Activated CD4-positive, CD25-positive, alpha-beta regulatory T cell treated with anti-CD3 and anti-CD28 coated beads, Interleukin-2, amount 50 U/mL, for 24 hours (primary cell): Measurements from ENCODE around the gene LRP6.
"Not testable (repeated sequence)": the region's sequence is repeated elsewhere in the genome, so short reads cannot be mapped to it uniquely, and the experiment has no call there.

Experiments used
- ATAC-seq, 2 donors: fragments of 150-1000 bp; cut with Tn5 transposase; one replicate each; pipeline ENCODE4 v1.10.0; 2021; ENCODE audit warnings: mild to moderate bottlenecking in 1 of 2, moderate library complexity in 1 of 2

LRP6 gene

GRCh38 chr12:12265035-12265434 lies 1.8 kb downstream of the LRP6 start:
- no peak for ATAC-seq

- ATAC-seq: no peak
Observed at GRCh38 chr12:12263909-12264308, 2.9 kb downstream of the LRP6 start.

- not testable (repeated sequence) for ATAC-seq
Observed at GRCh38 chr12:12256291-12256757, 10.5 kb downstream of the LRP6 start.

GRCh38 chr12:12254553-12254952 lies 12.3 kb downstream of the LRP6 start:
- ATAC-seq: no peak

- ATAC-seq: no peak
Observed at GRCh38 chr12:12249216-12250050, 17.4 kb downstream of the LRP6 start.

GRCh38 chr12:12247584-12247983 lies 19.3 kb downstream of the LRP6 start:
- ATAC-seq: no peak

GRCh38 chr12:12244341-12244740 lies 22.5 kb downstream of the LRP6 start:
- ATAC-seq: no peak

GRCh38 chr12:12240662-12241340 lies 26.0 kb downstream of the LRP6 start:
- no peak for ATAC-seq

- ATAC-seq: no peak
Observed at GRCh38 chr12:12239127-12239526, 27.7 kb downstream of the LRP6 start.

GRCh38 chr12:12238605-12239004 lies 28.2 kb downstream of the LRP6 start:
- no peak for ATAC-seq

GRCh38 chr12:12236896-12237295 lies 29.9 kb downstream of the LRP6 start:
- no peak for ATAC-seq

- no peak for ATAC-seq
Observed at GRCh38 chr12:12230275-12230674, 36.6 kb downstream of the LRP6 start.

GRCh38 chr12:12229556-12230092 lies 37.2 kb downstream of the LRP6 start:
- no peak for ATAC-seq

- ATAC-seq: no peak
Observed at GRCh38 chr12:12228402-12228801, 38.4 kb downstream of the LRP6 start.

GRCh38 chr12:12226187-12226586 lies 40.7 kb downstream of the LRP6 start:
- ATAC-seq: no peak

- no peak for ATAC-seq
Observed at GRCh38 chr12:12224240-12224940, 42.5 kb downstream of the LRP6 start.

GRCh38 chr12:12221560-12221959 lies 45.3 kb downstream of the LRP6 start:
- ATAC-seq: no peak

- no peak for ATAC-seq
Observed at GRCh38 chr12:12219664-12220063, 47.2 kb downstream of the LRP6 start.

GRCh38 chr12:12217018-12217359 lies 49.9 kb downstream of the LRP6 start:
- no peak for ATAC-seq

GRCh38 chr12:12216349-12217017 lies 50.4 kb downstream of the LRP6 start:
- no peak for ATAC-seq

- no peak for ATAC-seq
Observed at GRCh38 chr12:12214635-12215131, 52.2 kb downstream of the LRP6 start.

GRCh38 chr12:12214201-12214600 lies 52.6 kb downstream of the LRP6 start:
- no peak for ATAC-seq

GRCh38 chr12:12212769-12213168 lies 54.1 kb downstream of the LRP6 start:
- no peak for ATAC-seq
